HEK293 (cell line): ENCODE results near the gene MCTP1.

Experiments
- CTCF ChIA-PET: fragments of 350-600 bp; formaldehyde crosslinking; extraction: SDS; loops from one replicate; lab custom pipeline; 2021; ENCODE audit warnings: antibody characterized with exemption; lab: Yijun Ruan, JAX
- POLR2A ChIA-PET: fragments of 300-600 bp; formaldehyde crosslinking; extraction: SDS; loops from one replicate; lab custom pipeline; 2020; ENCODE audit warnings: antibody characterized with exemption, inconsistent platforms; lab: Yijun Ruan, JAX
- H3K27ac ChIP-seq: fragments of 200-500 bp; sonication (Bioruptor generic); 2 replicates; pipeline ENCODE4 v1.5.1; 2014; ENCODE audit warnings: low read depth, low read length, control low read depth, inconsistent platforms; ENCODE audit errors: extremely low read depth
- H3K36me3 ChIP-seq, 2 experiments: fragments of 200-500 bp in 1 of 2; sonication (Bioruptor generic) in 1 of 2; 1 replicate in 1 of 2; 2 replicates in 1 of 2; pipeline ENCODE4 v1.5.1; 2014 to 2017; ENCODE audit warnings: inconsistent platforms in 2 of 2, low read length in 2 of 2; ENCODE audit not compliant: control insufficient read depth in 2 of 2, insufficient read depth in 1 of 2
- H3K4me1 ChIP-seq: fragments of 200-500 bp; sonication (Bioruptor generic); 2 replicates; pipeline ENCODE4 v1.5.1; 2014; ENCODE audit warnings: mild to moderate bottlenecking, low read length, inconsistent platforms; ENCODE audit not compliant: control insufficient read depth, insufficient read depth
- H3K4me3 ChIP-seq: 2 replicates; pipeline ENCODE4 v1.5.1; 2011; ENCODE audit warnings: low read depth, mild to moderate bottlenecking, control low read depth, low read length, moderate library complexity
- H3K9me3 ChIP-seq: fragments of 200-500 bp; sonication (Bioruptor generic); 2 replicates; pipeline ENCODE4 v1.5.1; 2014; ENCODE audit warnings: low read depth, low read length, inconsistent platforms; ENCODE audit not compliant: control insufficient read depth, insufficient read depth
- OSR2 ChIP-seq: fragments of 450-650 bp; formaldehyde crosslinking; IDR thresholded peaks from 2 replicates; pipeline ENCODE4 v1.5.1; 2016; ENCODE audit warnings: missing biosample characterization, missing genetic modification characterization
- SCRT1 ChIP-seq: fragments of 450-650 bp; formaldehyde crosslinking; IDR thresholded peaks from 2 replicates; pipeline ENCODE4 v1.5.1; 2016; ENCODE audit warnings: missing biosample characterization, missing genetic modification characterization, borderline replicate concordance
- SP7 ChIP-seq: fragments of 450-650 bp; formaldehyde crosslinking; IDR thresholded peaks from 2 replicates; pipeline ENCODE4 v1.5.1; 2016; ENCODE audit warnings: missing biosample characterization, missing genetic modification characterization
- ZNF133 ChIP-seq: fragments of 450-650 bp; formaldehyde crosslinking; IDR thresholded peaks from 2 replicates; pipeline ENCODE4 v1.5.1; 2016; ENCODE audit warnings: missing biosample characterization, missing genetic modification characterization
- ZNF169 ChIP-seq: fragments of 450-650 bp; formaldehyde crosslinking; IDR thresholded peaks from 2 replicates; pipeline ENCODE4 v1.5.1; 2016; ENCODE audit warnings: missing biosample characterization, missing genetic modification characterization
- ZNF184 ChIP-seq: fragments of 450-650 bp; IDR thresholded peaks from 2 replicates; pipeline ENCODE4 v1.5.1; 2018; ENCODE audit warnings: missing biosample characterization, mild to moderate bottlenecking, missing genetic modification characterization
- ZNF2 ChIP-seq: fragments of 450-650 bp; formaldehyde crosslinking; IDR thresholded peaks from 2 replicates; pipeline ENCODE4 v1.5.1; 2016; ENCODE audit warnings: missing biosample characterization, missing genetic modification characterization
- ZNF292 ChIP-seq: fragments of 450-650 bp; formaldehyde crosslinking; IDR thresholded peaks from 2 replicates; pipeline ENCODE4 v1.5.1; 2016; ENCODE audit warnings: low read depth, missing biosample characterization, missing genetic modification characterization, borderline replicate concordance
- ZNF341 ChIP-seq: fragments of 450-650 bp; formaldehyde crosslinking; IDR thresholded peaks from 2 replicates; pipeline ENCODE4; 2016; ENCODE audit warnings: low read depth, missing biosample characterization, missing genetic modification characterization
- ZNF350 ChIP-seq: fragments of 450-650 bp; formaldehyde crosslinking; IDR thresholded peaks from 2 replicates; pipeline ENCODE4 v1.5.0; 2017; ENCODE audit warnings: missing biosample characterization, mild to moderate bottlenecking, missing genetic modification characterization
- ZNF473 ChIP-seq: fragments of 450-650 bp; formaldehyde crosslinking; IDR thresholded peaks from 2 replicates; pipeline ENCODE4 v1.5.1; 2017; ENCODE audit warnings: missing biosample characterization, missing genetic modification characterization
- ZNF501 ChIP-seq: fragments of 450-650 bp; formaldehyde crosslinking; IDR thresholded peaks from 2 replicates; pipeline ENCODE4 v1.5.1; 2016; ENCODE audit warnings: missing biosample characterization, missing genetic modification characterization
- ZNF596 ChIP-seq: fragments of 450-650 bp; IDR thresholded peaks from 2 replicates; pipeline ENCODE4 v1.5.0; 2018; ENCODE audit warnings: missing biosample characterization, mild to moderate bottlenecking, missing genetic modification characterization, moderate library complexity
- ZNF624 ChIP-seq: fragments of 450-650 bp; formaldehyde crosslinking; IDR thresholded peaks from 2 replicates; pipeline ENCODE4 v1.5.1; 2017; ENCODE audit warnings: missing biosample characterization, missing genetic modification characterization
- ZNF626 ChIP-seq: fragments of 450-650 bp; sonication (Bioruptor Pico); formaldehyde crosslinking; IDR thresholded peaks from 2 replicates; pipeline ENCODE4 v1.5.1; 2018; ENCODE audit warnings: missing biosample characterization, missing genetic modification characterization, inconsistent platforms
- ZNF701 ChIP-seq: fragments of 450-650 bp; formaldehyde crosslinking; IDR thresholded peaks from 2 replicates; pipeline ENCODE4 v1.5.1; 2016; ENCODE audit warnings: missing biosample characterization, missing genetic modification characterization
- ZXDB ChIP-seq: fragments of 450-650 bp; formaldehyde crosslinking; IDR thresholded peaks from 2 replicates; pipeline ENCODE4 v1.5.1; 2016; ENCODE audit warnings: missing biosample characterization, missing genetic modification characterization
- TF ChIP-seq, protein P1 (sequence below): fragments of 450-650 bp; formaldehyde crosslinking; IDR thresholded peaks from 2 replicates; pipeline ENCODE4 v1.5.1; 2016; ENCODE audit warnings: missing biosample characterization, missing genetic modification characterization
- TF ChIP-seq, protein P2 (sequence below): fragments of 450-650 bp; formaldehyde crosslinking; IDR thresholded peaks from 2 replicates; pipeline ENCODE4 v1.5.1; 2017; ENCODE audit warnings: missing biosample characterization, missing genetic modification characterization
- TF ChIP-seq, protein P3 (sequence below): fragments of 450-650 bp; formaldehyde crosslinking; IDR thresholded peaks from 2 replicates; pipeline ENCODE4 v1.5.1; 2017; ENCODE audit warnings: missing biosample characterization, missing genetic modification characterization
- TF ChIP-seq, protein P4 (sequence below): fragments of 450-650 bp; formaldehyde crosslinking; IDR thresholded peaks from 2 replicates; pipeline ENCODE4 v1.5.1; 2016; ENCODE audit warnings: missing biosample characterization, missing genetic modification characterization, low read depth
- TF ChIP-seq, protein P5 (sequence below): fragments of 450-650 bp; formaldehyde crosslinking; conservative IDR thresholded peaks from 2 replicates; pipeline ENCODE4 v1.5.1; 2016; ENCODE audit warnings: low read depth, missing biosample characterization, missing genetic modification characterization
- TF ChIP-seq, protein P6 (sequence below): fragments of 450-650 bp; formaldehyde crosslinking; IDR thresholded peaks from 2 replicates; pipeline ENCODE4 v1.5.1; 2016; ENCODE audit warnings: missing biosample characterization, missing genetic modification characterization

MCTP1 gene

DNA sequence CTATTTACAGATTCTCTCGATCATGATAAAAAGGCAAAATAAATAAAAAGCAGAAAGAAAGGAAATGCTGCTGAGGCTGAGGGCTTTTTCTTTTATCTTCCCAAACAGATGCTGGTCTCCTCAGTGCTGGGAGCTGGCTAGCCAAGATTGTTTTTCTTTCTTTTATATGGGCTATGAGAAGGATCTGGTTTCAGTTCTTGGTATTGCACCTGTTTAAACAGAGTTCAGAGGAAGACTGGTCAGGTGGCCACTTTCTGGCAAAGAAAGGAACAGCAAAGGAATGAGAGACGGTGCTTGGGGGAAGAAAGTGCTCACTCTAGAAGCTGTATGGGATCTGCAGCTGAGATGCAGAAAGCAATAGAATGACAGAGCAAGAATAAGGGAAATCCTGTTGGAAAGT lies 577.5 kb downstream of the MCTP1 start (continued):
- TF ChIP-seq SCRT1 (tag by site-specific recombination) (0 out of 2 replicates have a peak, but pooled peaks have one; percentile 10), ZNF596 (tag by site-specific recombination) (0 out of 2 replicates have a peak, but pooled peaks have one; percentile 48), ZNF473 (tag by site-specific recombination) (no peak), ZNF701 (tag by site-specific recombination) (no peak), ZNF501 (tag by site-specific recombination) (no peak), ZXDB (tag by site-specific recombination) (peak; percentile 39; the same call in 1 of the 2 replicates), ZNF184 (tag by site-specific recombination) (0 out of 2 replicates have a peak, but pooled peaks have one; percentile 19)
- TF ChIP-seq, protein P1, sequence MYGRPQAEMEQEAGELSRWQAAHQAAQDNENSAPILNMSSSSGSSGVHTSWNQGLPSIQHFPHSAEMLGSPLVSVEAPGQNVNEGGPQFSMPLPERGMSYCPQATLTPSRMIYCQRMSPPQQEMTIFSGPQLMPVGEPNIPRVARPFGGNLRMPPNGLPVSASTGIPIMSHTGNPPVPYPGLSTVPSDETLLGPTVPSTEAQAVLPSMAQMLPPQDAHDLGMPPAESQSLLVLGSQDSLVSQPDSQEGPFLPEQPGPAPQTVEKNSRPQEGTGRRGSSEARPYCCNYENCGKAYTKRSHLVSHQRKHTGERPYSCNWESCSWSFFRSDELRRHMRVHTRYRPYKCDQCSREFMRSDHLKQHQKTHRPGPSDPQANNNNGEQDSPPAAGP (tag by site-specific recombination) = no peak
- TF ChIP-seq, protein P2, sequence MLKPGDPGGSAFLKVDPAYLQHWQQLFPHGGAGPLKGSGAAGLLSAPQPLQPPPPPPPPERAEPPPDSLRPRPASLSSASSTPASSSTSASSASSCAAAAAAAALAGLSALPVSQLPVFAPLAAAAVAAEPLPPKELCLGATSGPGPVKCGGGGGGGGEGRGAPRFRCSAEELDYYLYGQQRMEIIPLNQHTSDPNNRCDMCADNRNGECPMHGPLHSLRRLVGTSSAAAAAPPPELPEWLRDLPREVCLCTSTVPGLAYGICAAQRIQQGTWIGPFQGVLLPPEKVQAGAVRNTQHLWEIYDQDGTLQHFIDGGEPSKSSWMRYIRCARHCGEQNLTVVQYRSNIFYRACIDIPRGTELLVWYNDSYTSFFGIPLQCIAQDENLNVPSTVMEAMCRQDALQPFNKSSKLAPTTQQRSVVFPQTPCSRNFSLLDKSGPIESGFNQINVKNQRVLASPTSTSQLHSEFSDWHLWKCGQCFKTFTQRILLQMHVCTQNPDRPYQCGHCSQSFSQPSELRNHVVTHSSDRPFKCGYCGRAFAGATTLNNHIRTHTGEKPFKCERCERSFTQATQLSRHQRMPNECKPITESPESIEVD (tag by site-specific recombination) = peak; percentile 87
- TF ChIP-seq, all 188 proteins: peak for 14

DNA sequence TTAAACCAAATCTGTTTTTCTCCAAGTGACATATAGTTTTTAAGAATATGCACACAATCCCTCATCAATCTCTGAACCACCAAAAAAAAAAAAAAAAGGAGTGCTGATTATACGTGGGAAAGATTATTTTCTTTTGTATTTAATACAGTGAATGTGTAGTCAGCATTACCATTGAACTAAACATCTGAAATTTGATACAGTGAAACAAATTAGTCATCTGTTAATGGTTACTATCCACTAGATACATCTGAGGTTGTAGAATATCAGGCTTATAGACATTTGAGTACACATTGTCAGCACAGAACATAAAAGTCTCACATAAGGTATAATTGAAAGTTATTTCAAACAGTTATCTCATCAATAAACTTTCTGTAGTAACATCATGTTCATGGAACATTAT lies 579.5 kb downstream of the MCTP1 start:
- H3K4me1 ChIP-seq = peaks cover 21% of the 10 kb centered on the region
- H3K36me3 ChIP-seq = peaks cover 0 to 38% of the 10 kb centered on the region in 2 experiments; a peak in 1 of 3 replicates
- no peak overlapping the region for H3K27ac ChIP-seq
- no peaks in the 10 kb centered on the region for H3K9me3 ChIP-seq
- ChIA-PET CTCF (interaction anchor here (0.6 kb wide), 1 partner anchor 403 kb away, joined by 3 read pairs; no protein-coding TSS in a partner anchor), POLR2A (no interaction called here)
- H3K4me3 ChIP-seq = no peak overlapping the region
- TF ChIP-seq, protein P3, sequence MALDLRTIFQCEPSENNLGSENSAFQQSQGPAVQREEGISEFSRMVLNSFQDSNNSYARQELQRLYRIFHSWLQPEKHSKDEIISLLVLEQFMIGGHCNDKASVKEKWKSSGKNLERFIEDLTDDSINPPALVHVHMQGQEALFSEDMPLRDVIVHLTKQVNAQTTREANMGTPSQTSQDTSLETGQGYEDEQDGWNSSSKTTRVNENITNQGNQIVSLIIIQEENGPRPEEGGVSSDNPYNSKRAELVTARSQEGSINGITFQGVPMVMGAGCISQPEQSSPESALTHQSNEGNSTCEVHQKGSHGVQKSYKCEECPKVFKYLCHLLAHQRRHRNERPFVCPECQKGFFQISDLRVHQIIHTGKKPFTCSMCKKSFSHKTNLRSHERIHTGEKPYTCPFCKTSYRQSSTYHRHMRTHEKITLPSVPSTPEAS (tag by site-specific recombination) = no peak
- TF ChIP-seq SP7 (tag by site-specific recombination) (peak; percentile 64), ZNF133 (tag by site-specific recombination) (no peak), ZNF624 (no peak), ZNF341 (tag by site-specific recombination) (no peak), ZNF2 (tag by site-specific recombination) (0 out of 2 replicates have a peak, but pooled peaks have one; percentile 13), ZNF350 (tag by site-specific recombination) (no peak), ZNF169 (tag by site-specific recombination) (no peak), ZNF292 (no peak), OSR2 (tag by site-specific recombination) (peak; percentile 47; the same call in 1 of the 2 replicates), ZNF626 (tag by site-specific recombination) (no peak)
- TF ChIP-seq, protein P4, sequence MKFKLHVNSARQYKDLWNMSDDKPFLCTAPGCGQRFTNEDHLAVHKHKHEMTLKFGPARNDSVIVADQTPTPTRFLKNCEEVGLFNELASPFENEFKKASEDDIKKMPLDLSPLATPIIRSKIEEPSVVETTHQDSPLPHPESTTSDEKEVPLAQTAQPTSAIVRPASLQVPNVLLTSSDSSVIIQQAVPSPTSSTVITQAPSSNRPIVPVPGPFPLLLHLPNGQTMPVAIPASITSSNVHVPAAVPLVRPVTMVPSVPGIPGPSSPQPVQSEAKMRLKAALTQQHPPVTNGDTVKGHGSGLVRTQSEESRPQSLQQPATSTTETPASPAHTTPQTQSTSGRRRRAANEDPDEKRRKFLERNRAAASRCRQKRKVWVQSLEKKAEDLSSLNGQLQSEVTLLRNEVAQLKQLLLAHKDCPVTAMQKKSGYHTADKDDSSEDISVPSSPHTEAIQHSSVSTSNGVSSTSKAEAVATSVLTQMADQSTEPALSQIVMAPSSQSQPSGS (tag by site-specific recombination) = no peak; the same call in 1 of the 2 replicates
- TF ChIP-seq, protein P5, sequence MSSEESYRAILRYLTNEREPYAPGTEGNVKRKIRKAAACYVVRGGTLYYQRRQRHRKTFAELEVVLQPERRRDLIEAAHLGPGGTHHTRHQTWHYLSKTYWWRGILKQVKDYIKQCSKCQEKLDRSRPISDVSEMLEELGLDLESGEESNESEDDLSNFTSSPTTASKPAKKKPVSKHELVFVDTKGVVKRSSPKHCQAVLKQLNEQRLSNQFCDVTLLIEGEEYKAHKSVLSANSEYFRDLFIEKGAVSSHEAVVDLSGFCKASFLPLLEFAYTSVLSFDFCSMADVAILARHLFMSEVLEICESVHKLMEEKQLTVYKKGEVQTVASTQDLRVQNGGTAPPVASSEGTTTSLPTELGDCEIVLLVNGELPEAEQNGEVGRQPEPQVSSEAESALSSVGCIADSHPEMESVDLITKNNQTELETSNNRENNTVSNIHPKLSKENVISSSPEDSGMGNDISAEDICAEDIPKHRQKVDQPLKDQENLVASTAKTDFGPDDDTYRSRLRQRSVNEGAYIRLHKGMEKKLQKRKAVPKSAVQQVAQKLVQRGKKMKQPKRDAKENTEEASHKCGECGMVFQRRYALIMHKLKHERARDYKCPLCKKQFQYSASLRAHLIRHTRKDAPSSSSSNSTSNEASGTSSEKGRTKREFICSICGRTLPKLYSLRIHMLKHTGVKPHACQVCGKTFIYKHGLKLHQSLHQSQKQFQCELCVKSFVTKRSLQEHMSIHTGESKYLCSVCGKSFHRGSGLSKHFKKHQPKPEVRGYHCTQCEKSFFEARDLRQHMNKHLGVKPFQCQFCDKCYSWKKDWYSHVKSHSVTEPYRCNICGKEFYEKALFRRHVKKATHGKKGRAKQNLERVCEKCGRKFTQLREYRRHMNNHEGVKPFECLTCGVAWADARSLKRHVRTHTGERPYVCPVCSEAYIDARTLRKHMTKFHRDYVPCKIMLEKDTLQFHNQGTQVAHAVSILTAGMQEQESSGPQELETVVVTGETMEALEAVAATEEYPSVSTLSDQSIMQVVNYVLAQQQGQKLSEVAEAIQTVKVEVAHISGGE = no peak
- TF ChIP-seq, protein P1 (tag by site-specific recombination) = no peak
- TF ChIP-seq, protein P6, sequence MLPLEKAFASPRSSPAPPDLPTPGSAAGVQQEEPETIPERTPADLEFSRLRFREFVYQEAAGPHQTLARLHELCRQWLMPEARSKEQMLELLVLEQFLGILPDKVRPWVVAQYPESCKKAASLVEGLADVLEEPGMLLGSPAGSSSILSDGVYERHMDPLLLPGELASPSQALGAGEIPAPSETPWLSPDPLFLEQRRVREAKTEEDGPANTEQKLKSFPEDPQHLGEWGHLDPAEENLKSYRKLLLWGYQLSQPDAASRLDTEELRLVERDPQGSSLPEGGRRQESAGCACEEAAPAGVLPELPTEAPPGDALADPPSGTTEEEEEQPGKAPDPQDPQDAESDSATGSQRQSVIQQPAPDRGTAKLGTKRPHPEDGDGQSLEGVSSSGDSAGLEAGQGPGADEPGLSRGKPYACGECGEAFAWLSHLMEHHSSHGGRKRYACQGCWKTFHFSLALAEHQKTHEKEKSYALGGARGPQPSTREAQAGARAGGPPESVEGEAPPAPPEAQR (tag by site-specific recombination) = no peak
